Astrocyte (in vitro differentiated cells and primary cell): ENCODE results near the gene TDRD12. TPM values are rescaled to one million over a fixed set of nuclear protein-coding genes. Genes with fewer than 3 reads are reported as not detected.

ENCODE experiments used
- DNase-seq: peaks from one replicate; pipeline ENCODE4 v3.0.0-alpha.2; 2010; ENCODE audit warnings: low read depth
- FAIRE-seq: peaks from 2 replicates; lab custom pipeline; 2011; peaks lifted over from hg19 to GRCh38; lab: Jason Lieb, UNC
- H2AFZ ChIP-seq: 2 replicates; pipeline ENCODE4 v1.6.0; 2012; ENCODE audit warnings: low read depth, low read length, inconsistent platforms
- H3K27ac ChIP-seq: 2 replicates; pipeline ENCODE4 v1.5.1; 2011; ENCODE audit warnings: low read depth, low read length, inconsistent platforms
- H3K27me3 ChIP-seq: 2 replicates; pipeline ENCODE4 v1.6.0; 2011; ENCODE audit warnings: low read length, inconsistent platforms; ENCODE audit not compliant: insufficient read depth
- H3K36me3 ChIP-seq: 2 replicates; pipeline ENCODE4 v1.5.1; 2011; ENCODE audit warnings: low read length, inconsistent platforms; ENCODE audit not compliant: insufficient read depth
- H3K4me1 ChIP-seq: 2 replicates; pipeline ENCODE4 v1.5.1; 2011; ENCODE audit warnings: low read length, inconsistent platforms; ENCODE audit not compliant: insufficient read depth
- H3K4me2 ChIP-seq: 2 replicates; pipeline ENCODE4 v1.6.0; 2012; ENCODE audit warnings: low read length, inconsistent platforms
- H3K4me3 ChIP-seq: 2 replicates; pipeline ENCODE4 v1.5.1; 2011; ENCODE audit warnings: low read depth, mild to moderate bottlenecking, low read length, inconsistent platforms; ENCODE audit not compliant: insufficient read depth
- H3K79me2 ChIP-seq: 2 replicates; pipeline ENCODE4 v1.6.0; 2012; ENCODE audit warnings: mild to moderate bottlenecking, low read length, inconsistent platforms; ENCODE audit not compliant: insufficient read depth
- H3K9ac ChIP-seq: 2 replicates; pipeline ENCODE4 v1.6.0; 2012; ENCODE audit warnings: mild to moderate bottlenecking, low read length, inconsistent platforms
- H3K9me3 ChIP-seq: 2 replicates; pipeline ENCODE4 v1.5.1; 2012; ENCODE audit warnings: low read depth, mild to moderate bottlenecking, low read length, inconsistent platforms; ENCODE audit not compliant: insufficient read depth
- H4K20me1 ChIP-seq: 2 replicates; pipeline ENCODE4 v1.6.0; 2012; ENCODE audit warnings: low read length, inconsistent platforms; ENCODE audit not compliant: insufficient read depth
- H3K27ac Mint-ChIP-seq: one replicate; pipeline ENCODE4 v1.8.0; 2021; ENCODE audit warnings: mild to moderate bottlenecking, mixed read lengths; ENCODE audit not compliant: unreplicated experiment
- H3K27me3 Mint-ChIP-seq: one replicate; pipeline ENCODE4 v1.8.0; 2021; ENCODE audit warnings: low read depth, mixed read lengths; ENCODE audit not compliant: unreplicated experiment
- H3K36me3 Mint-ChIP-seq: one replicate; pipeline ENCODE4 v1.8.0; 2021; ENCODE audit warnings: low read depth, mixed read lengths; ENCODE audit not compliant: unreplicated experiment
- H3K4me1 Mint-ChIP-seq: one replicate; pipeline ENCODE4 v1.8.0; 2021; ENCODE audit warnings: low read depth, mixed read lengths; ENCODE audit not compliant: unreplicated experiment
- H3K4me3 Mint-ChIP-seq: one replicate; pipeline ENCODE4 v1.8.0; 2021; ENCODE audit warnings: mild to moderate bottlenecking, moderate library complexity, mixed read lengths; ENCODE audit not compliant: unreplicated experiment
- H3K9me3 Mint-ChIP-seq: one replicate; pipeline ENCODE4 v1.8.0; 2021; ENCODE audit warnings: mild to moderate bottlenecking, mixed read lengths; ENCODE audit not compliant: unreplicated experiment
- CTCF ChIP-seq: IDR thresholded peaks from 2 replicates; pipeline ENCODE4 v1.5.1; 2011; ENCODE audit warnings: low read depth, mild to moderate bottlenecking, inconsistent platforms, low read length, moderate library complexity; ENCODE audit not compliant: insufficient read depth
- EZH2 ChIP-seq: IDR thresholded peaks from 2 replicates; pipeline ENCODE4 v1.6.1; 2012; ENCODE audit warnings: mild to moderate bottlenecking, low read length, inconsistent platforms; ENCODE audit not compliant: insufficient read depth
- total RNA-seq: library from RNA; stranded (reverse); gene quantifications from 2 replicates; pipeline ENCODE4 v1.2.1, GENCODE V29; 2021

Gene TDRD12
- total RNA-seq, 1 donor from 2014 or later, result not detected

GRCh38 chr19:32789429-32789828 lies 69.9 kb downstream of the TDRD12 start:
- Mint-ChIP-seq H3K4me1 (no peaks in the 10 kb centered on the region), H3K27me3 (peaks cover 8% of the 10 kb centered on the region), H3K27ac (no peak overlapping the region), H3K36me3 (no peaks in the 10 kb centered on the region), H3K9me3 (no peaks in the 10 kb centered on the region), H3K4me3 (no peak overlapping the region)
- Histone ChIP-seq H3K4me2 (no peak overlapping the region), H3K9me3 (no peaks in the 10 kb centered on the region), H2AFZ (no peak overlapping the region), H3K4me1 (no peaks in the 10 kb centered on the region), H4K20me1 (no peaks in the 10 kb centered on the region), H3K27me3 (no peaks in the 10 kb centered on the region), H3K36me3 (no peaks in the 10 kb centered on the region), H3K27ac (no peak overlapping the region), H3K9ac (no peak overlapping the region), H3K79me2 (no peaks in the 10 kb centered on the region), H3K4me3 (no peak overlapping the region)
- FAIRE-seq (no peak), DNase-seq (no peak)
- TF ChIP-seq CTCF (no peak), EZH2 (no peak)

GRCh38 chr19:32798201-32798600 lies 78.6 kb downstream of the TDRD12 start:
- TF ChIP-seq EZH2 (no peak), CTCF (no peak)
- Histone ChIP-seq H4K20me1 (no peaks in the 10 kb centered on the region), H3K36me3 (no peaks in the 10 kb centered on the region), H3K27me3 (no peaks in the 10 kb centered on the region), H3K9me3 (no peaks in the 10 kb centered on the region), H3K4me2 (no peak overlapping the region), H3K9ac (no peak overlapping the region), H3K4me1 (no peaks in the 10 kb centered on the region), H3K79me2 (no peaks in the 10 kb centered on the region), H2AFZ (no peak overlapping the region), H3K27ac (no peak overlapping the region), H3K4me3 (no peak overlapping the region)
- H3K27me3 Mint-ChIP-seq, result peaks cover 8% of the 10 kb centered on the region
- DNase-seq (no peak), FAIRE-seq (no peak)
- no peak overlapping the region for H3K27ac Mint-ChIP-seq
- no peaks in the 10 kb centered on the region for H3K36me3 Mint-ChIP-seq
- H3K9me3 Mint-ChIP-seq, result no peaks in the 10 kb centered on the region
- no peak overlapping the region for H3K4me3 Mint-ChIP-seq
- H3K4me1 Mint-ChIP-seq, result no peaks in the 10 kb centered on the region

- no peak for FAIRE-seq
- no peak overlapping the region for H3K27ac Mint-ChIP-seq
These were observed 80.6 kb downstream of the TDRD12 start for GRCh38 chr19:32800191-32800590.

More at GRCh38 chr19:32800191-32800590, 80.6 kb downstream of the TDRD12 start:
- Mint-ChIP-seq H3K36me3 (no peaks in the 10 kb centered on the region), H3K4me1 (no peaks in the 10 kb centered on the region), H3K9me3 (no peaks in the 10 kb centered on the region), H3K4me3 (no peak overlapping the region), H3K27me3 (peaks cover 15% of the 10 kb centered on the region)
- H3K36me3 ChIP-seq, result no peaks in the 10 kb centered on the region
- H3K4me1 ChIP-seq, result no peaks in the 10 kb centered on the region
- H3K9ac ChIP-seq, result no peak overlapping the region
- no peak overlapping the region for H2AFZ ChIP-seq
- H3K9me3 ChIP-seq, result no peaks in the 10 kb centered on the region
- DNase-seq, result no peak
- no peaks in the 10 kb centered on the region for H4K20me1 ChIP-seq
- H3K27me3 ChIP-seq, result no peaks in the 10 kb centered on the region
- no peak overlapping the region for H3K4me2 ChIP-seq
- no peak overlapping the region for H3K4me3 ChIP-seq
- TF ChIP-seq EZH2, result no peak
- TF ChIP-seq CTCF, result no peak
- H3K79me2 ChIP-seq, result no peaks in the 10 kb centered on the region
- no peak overlapping the region for H3K27ac ChIP-seq
